GM10266 (cell line): ENCODE measurements around the gene KCNK4.
A peak's percentile ranks its signal among the peaks of the same experiment; 100 is the strongest.

Experiments used
- DNase-seq: peaks from one replicate; pipeline ENCODE4 v3.0.0; 2012; ENCODE audit errors: extremely low spot score
- CTCF ChIP-seq: IDR thresholded peaks from 2 replicates; pipeline ENCODE4 v1.5.1; 2012; ENCODE audit warnings: mild to moderate bottlenecking, low read depth; ENCODE audit not compliant: control insufficient read depth, insufficient read depth; ENCODE audit errors: missing control alignments

The KCNK4 gene

GRCh38 chr11:64254326-64254725 is 36.8 kb upstream of the KCNK4 start:
- no peak for TF ChIP-seq CTCF
- DNase-seq: no peak

GRCh38 chr11:64255135-64256128 is 35.7 kb upstream of the KCNK4 start:
- no peak for TF ChIP-seq CTCF
- DNase-seq: no peak

- TF ChIP-seq CTCF: no peak
- no peak for DNase-seq
Observed at GRCh38 chr11:64256300-64256699, 34.8 kb upstream of the KCNK4 start.

GRCh38 chr11:64258356-64258755 is 32.7 kb upstream of the KCNK4 start:
- TF ChIP-seq CTCF: no peak
- DNase-seq: no peak

- TF ChIP-seq CTCF: no peak
Observed at GRCh38 chr11:64258946-64259532, 32.1 kb upstream of the KCNK4 start.

GRCh38 chr11:64259533-64260067 is 31.5 kb upstream of the KCNK4 start:
- DNase-seq: peak; percentile 64
- no peak for TF ChIP-seq CTCF

More at GRCh38 chr11:64258946-64259532, 32.1 kb upstream of the KCNK4 start:
- DNase-seq: no peak
